Erythroblast (primary cell): ENCODE measurements around the gene PTPRN2.

Source experiments
- GATA1 ChIP-seq: IDR thresholded peaks from 2 replicates; pipeline ENCODE4 v1.6.1; 2011; ENCODE audit warnings: low read depth, mild to moderate bottlenecking, control low read depth, low read length, moderate library complexity
- POLR2A ChIP-seq: IDR thresholded peaks from 2 replicates; pipeline ENCODE4 v1.6.1; 2011; ENCODE audit warnings: mild to moderate bottlenecking, low read length

- TF ChIP-seq POLR2A (no peak), GATA1 (no peak)
These were observed 976.3 kb downstream of the PTPRN2 start for GRCh38 chr7:157611341-157611740.
